PFSK-1 (cell line): Measurements from ENCODE around the gene SLC9A9.

Experiments
- FOXP2 ChIP-seq: optimal IDR thresholded peaks from 2 replicates; pipeline ENCODE3; 2011; ENCODE audit warnings: borderline replicate concordance, control low read depth, inconsistent platforms; ENCODE audit not compliant: insufficient read depth; ENCODE audit errors: extremely low read length, extremely low read depth
- POLR2AphosphoS5 ChIP-seq: IDR thresholded peaks from 2 replicates; pipeline ENCODE4 v1.6.1; 2012; ENCODE audit warnings: low read depth, mild to moderate bottlenecking, control low read depth, low read length, moderate library complexity
- SIN3A ChIP-seq: IDR thresholded peaks from 2 replicates; pipeline ENCODE4 v1.6.1; 2012; ENCODE audit warnings: mild to moderate bottlenecking, low read length, moderate library complexity, borderline replicate concordance; ENCODE audit not compliant: insufficient read depth
- TAF1 ChIP-seq: IDR thresholded peaks from 2 replicates; pipeline ENCODE4 v1.6.1; 2012; ENCODE audit warnings: low read length, control low read depth, borderline replicate concordance; ENCODE audit not compliant: insufficient read depth
- TF ChIP-seq, protein P1 (sequence below), 2 experiments: IDR thresholded peaks; 2 replicates each; pipeline versions ENCODE4 v1.6.1 to v1.8.0; 2011 to 2012; ENCODE audit warnings: low read depth in 2 of 2, low read length in 2 of 2, control low read depth in 1 of 2, inconsistent platforms in 1 of 2, mild to moderate bottlenecking in 1 of 2, moderate library complexity in 1 of 2; ENCODE audit not compliant: insufficient read depth in 1 of 2

DNA sequence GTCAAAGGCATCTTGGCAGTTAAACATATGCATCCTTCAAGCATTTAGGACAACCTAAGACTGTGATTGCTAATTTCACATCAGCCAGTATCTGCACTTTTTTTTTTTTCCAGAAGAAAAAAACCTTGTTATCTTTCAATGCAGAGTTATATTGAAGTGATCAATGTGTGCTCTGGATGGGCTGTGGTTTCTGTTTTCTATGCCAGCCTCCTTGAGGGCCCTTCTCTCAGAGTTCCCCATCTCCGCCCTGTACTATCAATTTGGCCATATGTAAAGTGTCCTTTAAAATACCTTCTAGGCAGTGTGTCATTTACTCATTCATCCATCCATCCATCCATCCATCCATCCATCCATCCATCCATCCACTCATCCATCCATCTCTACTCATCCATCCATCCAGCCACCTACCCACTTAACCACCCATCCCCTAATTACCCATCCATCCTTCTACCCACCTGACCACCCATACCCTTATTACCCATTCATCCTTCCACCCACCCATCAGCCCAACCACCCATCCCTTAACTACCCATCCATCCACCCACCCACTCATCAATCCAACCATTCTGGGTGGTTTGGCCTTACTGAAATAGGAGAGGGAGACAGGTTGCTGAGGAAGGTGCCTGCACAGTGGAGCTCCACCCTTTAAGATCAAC, 406.6 kb downstream of the SLC9A9 start:
- TF ChIP-seq POLR2AphosphoS5 (no peak), TAF1 (no peak), SIN3A (no peak), FOXP2 (no peak)
- TF ChIP-seq, protein P1, sequence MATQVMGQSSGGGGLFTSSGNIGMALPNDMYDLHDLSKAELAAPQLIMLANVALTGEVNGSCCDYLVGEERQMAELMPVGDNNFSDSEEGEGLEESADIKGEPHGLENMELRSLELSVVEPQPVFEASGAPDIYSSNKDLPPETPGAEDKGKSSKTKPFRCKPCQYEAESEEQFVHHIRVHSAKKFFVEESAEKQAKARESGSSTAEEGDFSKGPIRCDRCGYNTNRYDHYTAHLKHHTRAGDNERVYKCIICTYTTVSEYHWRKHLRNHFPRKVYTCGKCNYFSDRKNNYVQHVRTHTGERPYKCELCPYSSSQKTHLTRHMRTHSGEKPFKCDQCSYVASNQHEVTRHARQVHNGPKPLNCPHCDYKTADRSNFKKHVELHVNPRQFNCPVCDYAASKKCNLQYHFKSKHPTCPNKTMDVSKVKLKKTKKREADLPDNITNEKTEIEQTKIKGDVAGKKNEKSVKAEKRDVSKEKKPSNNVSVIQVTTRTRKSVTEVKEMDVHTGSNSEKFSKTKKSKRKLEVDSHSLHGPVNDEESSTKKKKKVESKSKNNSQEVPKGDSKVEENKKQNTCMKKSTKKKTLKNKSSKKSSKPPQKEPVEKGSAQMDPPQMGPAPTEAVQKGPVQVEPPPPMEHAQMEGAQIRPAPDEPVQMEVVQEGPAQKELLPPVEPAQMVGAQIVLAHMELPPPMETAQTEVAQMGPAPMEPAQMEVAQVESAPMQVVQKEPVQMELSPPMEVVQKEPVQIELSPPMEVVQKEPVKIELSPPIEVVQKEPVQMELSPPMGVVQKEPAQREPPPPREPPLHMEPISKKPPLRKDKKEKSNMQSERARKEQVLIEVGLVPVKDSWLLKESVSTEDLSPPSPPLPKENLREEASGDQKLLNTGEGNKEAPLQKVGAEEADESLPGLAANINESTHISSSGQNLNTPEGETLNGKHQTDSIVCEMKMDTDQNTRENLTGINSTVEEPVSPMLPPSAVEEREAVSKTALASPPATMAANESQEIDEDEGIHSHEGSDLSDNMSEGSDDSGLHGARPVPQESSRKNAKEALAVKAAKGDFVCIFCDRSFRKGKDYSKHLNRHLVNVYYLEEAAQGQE (IDR thresholded peaks at IDR 0.05; ENCODE audit: insufficient read depth in 1 of 2, low read depth in 2 of 2, low read length in 2 of 2): no peak
